B cell (primary cell): ENCODE data around the gene C11orf16. TPM values are rescaled to one million over a fixed set of nuclear protein-coding genes. Genes with fewer than 3 reads are reported as not detected.
A peak's percentile ranks its signal among the peaks of the same experiment; 100 is the strongest.

Experiments used
- ATAC-seq: fragments of 200-7000 bp; cut with Tn5 transposase; one replicate; pipeline ENCODE4 v1.10.0; 2021; ENCODE audit warnings: low read depth, mild to moderate bottlenecking, moderate number of reproducible peaks, moderate library complexity
- CTCF ChIA-PET: fragments of 350-600 bp; sonication (Branson Sonifier 250); formaldehyde crosslinking; loops from one replicate; lab custom pipeline; 2021; ENCODE audit warnings: antibody characterized with exemption, inconsistent platforms; lab: Charles Lee
- POLR2A ChIA-PET: fragments of 350-600 bp; sonication (Branson Sonifier 250); formaldehyde crosslinking; loops from one replicate; lab custom pipeline; 2021; ENCODE audit warnings: antibody characterized with exemption; lab: Charles Lee
- DNase-seq: peaks from one replicate; pipeline ENCODE4 v3.0.0; 2013
- H2AFZ ChIP-seq: 2 replicates; pipeline ENCODE4 v1.6.1; 2012; ENCODE audit warnings: mild to moderate bottlenecking, low read depth, low read length; ENCODE audit not compliant: insufficient read depth, poor library complexity, severe bottlenecking
- H3K27ac ChIP-seq, 2 donors: 1 replicate in 1 of 2; 2 replicates in 1 of 2; pipeline ENCODE4 v1.5.1; 2012 to 2013; ENCODE audit warnings: low read length in 2 of 2, mild to moderate bottlenecking in 2 of 2, moderate library complexity in 1 of 2
- H3K27me3 ChIP-seq, 4 experiments: fragments of 200-600 bp in 1 of 4; sonication (generic) in 1 of 4; replicated peaks in 1 of 4; 1 replicate in 2 of 4; 2 replicates in 2 of 4; pipeline versions ENCODE4 v1.6.1 to v1.7.0; 2013 to 2016; ENCODE audit warnings: low read length in 3 of 4, mild to moderate bottlenecking in 2 of 4, mixed read lengths in 1 of 4, moderate library complexity in 1 of 4; ENCODE audit not compliant: insufficient read depth in 4 of 4, control insufficient read depth in 3 of 4; ENCODE audit errors: control extremely low read depth in 1 of 4
- H3K36me3 ChIP-seq, 2 experiments: replicated peaks in 1 of 2; 1 replicate in 1 of 2; 2 replicates in 1 of 2; pipeline versions ENCODE4 v1.6.1 to v1.7.1; 2013; ENCODE audit warnings: low read length in 1 of 2; ENCODE audit not compliant: insufficient read depth in 2 of 2, control insufficient read depth in 1 of 2; ENCODE audit errors: control extremely low read depth in 1 of 2, extremely low read depth in 1 of 2
- H3K4me1 ChIP-seq, 2 donors: fragments of 200-600 bp in 1 of 2; sonication (generic) in 1 of 2; 1 replicate in 1 of 2; 2 replicates in 1 of 2; pipeline versions ENCODE4 v1.5.1 to v1.6.1; 2013 to 2017; ENCODE audit warnings: low read length in 2 of 2; ENCODE audit not compliant: control insufficient read depth in 2 of 2, insufficient read depth in 2 of 2
- H3K4me2 ChIP-seq: replicated peaks from 2 replicates; pipeline ENCODE3; 2012; ENCODE audit warnings: mild to moderate bottlenecking, low read depth, low read length; ENCODE audit not compliant: poor library complexity, severe bottlenecking
- H3K4me3 ChIP-seq, 5 experiments: fragments of 200-600 bp in 1 of 5; sonication (generic) in 1 of 5; 1 replicate in 3 of 5; 2 replicates in 2 of 5; pipeline versions ENCODE4 v1.5.1 to v1.7.0; 2011 to 2016; ENCODE audit warnings: low read length in 4 of 5, mild to moderate bottlenecking in 4 of 5, low read depth in 2 of 5, control low read depth in 1 of 5, moderate library complexity in 1 of 5; ENCODE audit not compliant: insufficient read depth in 1 of 5; ENCODE audit errors: control extremely low read depth in 1 of 5, extremely low read depth in 1 of 5
- H3K79me2 ChIP-seq: fragments of 200-600 bp; sonication (generic); one replicate; pipeline ENCODE4 v1.6.0; 2016; ENCODE audit warnings: low read length; ENCODE audit not compliant: control insufficient read depth, insufficient read depth
- H3K9ac ChIP-seq: fragments of 200-600 bp; sonication (generic); 2 replicates; pipeline ENCODE4 v1.6.1; 2017; ENCODE audit warnings: mild to moderate bottlenecking, low read length, moderate library complexity
- H3K9me3 ChIP-seq, 3 donors: one replicate each; pipeline versions ENCODE4 v1.6.1 to v1.7.1; 2013; ENCODE audit warnings: low read length in 2 of 3; ENCODE audit not compliant: control insufficient read depth in 2 of 3, insufficient read depth in 1 of 3; ENCODE audit errors: control extremely low read depth in 1 of 3
- H4K20me1 ChIP-seq: 2 replicates; pipeline ENCODE4 v1.6.0; 2012; ENCODE audit warnings: mild to moderate bottlenecking, low read length; ENCODE audit not compliant: insufficient read depth, control insufficient read depth, poor library complexity, severe bottlenecking
- H3K27ac Mint-ChIP-seq: one replicate; pipeline ENCODE4 v1.8.0; 2021; ENCODE audit warnings: mixed read lengths
- H3K27me3 Mint-ChIP-seq: one replicate; pipeline ENCODE4 v1.8.0; 2021; ENCODE audit warnings: mixed read lengths
- H3K4me1 Mint-ChIP-seq: one replicate; pipeline ENCODE4 v1.8.0; 2021; ENCODE audit warnings: mixed read lengths
- H3K4me3 Mint-ChIP-seq: one replicate; pipeline ENCODE4 v1.8.0; 2021; ENCODE audit warnings: mixed read lengths
- H3K9me3 Mint-ChIP-seq: one replicate; pipeline ENCODE4 v1.8.0; 2022; ENCODE audit warnings: mixed read lengths; ENCODE audit not compliant: insufficient read depth
- CTCF ChIP-seq: fragments of 200-600 bp; IDR thresholded peaks from one replicate; pipeline ENCODE4 v1.8.0; 2022; ENCODE audit warnings: antibody characterized with exemption, mild to moderate bottlenecking
- EZH2 ChIP-seq: IDR thresholded peaks from 2 replicates; pipeline ENCODE4 v1.6.1; 2012; ENCODE audit warnings: borderline replicate concordance, low read depth, mild to moderate bottlenecking, moderate library complexity, low read length; ENCODE audit not compliant: insufficient read depth, poor library complexity, severe bottlenecking
- WGBS: methylation state at CpG from one replicate; pipeline ENCODE4 v1.1.5; 2013; ENCODE audit warnings: missing lambda C conversion rate; ENCODE audit not compliant: insufficient coverage; 5-methylcytosine and 5-hydroxymethylcytosine counted together
- intact Hi-C: fragments of 100-400 bp; cut with micrococcal nuclease; formaldehyde crosslinking; loops from one replicate; pipeline ENCODE4 v1.10.0; 2022
- polyA plus RNA-seq: library from polyadenylated mRNA; depleted of rRNA; stranded (reverse); fragments of >200 nt; gene quantifications from 2 replicates; pipeline ENCODE4 v1.2.3, GENCODE V29; 2012
- total RNA-seq, 2 donors: library from RNA; stranded (reverse); fragments of 120-200 nt in 1 of 2; gene quantifications; 1 replicate in 1 of 2; 2 replicates in 1 of 2; pipeline versions ENCODE4 v1.2.3 to v1.2.4, GENCODE V29; 2013 to 2022

C11orf16 gene
- total and polyA plus RNA-seq, 2 donors (not counting 1 experiment from before 2014, with no cell fraction given): not detected

GRCh38 chr11:8963569-8964323 lies 31.0 kb upstream of the C11orf16 start:
- ChIA-PET CTCF (interaction anchor here (0.9 to 2.6 kb wide), 7 partner anchors 15 to 543 kb away, joined by 3 to 9 read pairs (median 4); partner anchors contain the start of genes RPL27A and TRIM66), POLR2A (interaction anchor here (0.5 to 1.7 kb wide), 6 partner anchors 275 to 630 kb away, joined by 3 to 6 read pairs (median 5); partner anchors contain the start of gene ZNF143)
- peak; percentile 26 for DNase-seq
- Histone ChIP-seq H3K4me3 (peak overlapping the region; percentile 50 to 89 (median 85)), H2AFZ (peak overlapping the region; percentile 92), H4K20me1 (peaks cover 12% of the 10 kb centered on the region), H3K4me2 (peak overlapping the region; percentile 97), H3K36me3 (peaks cover 0 to 11% of the 10 kb centered on the region in 2 experiments), H3K79me2 (peaks cover 55% of the 10 kb centered on the region), H3K4me1 (peaks cover 15 to 20% of the 10 kb centered on the region in 2 donors), H3K27ac (peak overlapping the region; percentile 89 to 94), H3K9ac (peak overlapping the region; percentile 91), H3K27me3 (no peaks in the 10 kb centered on the region), H3K9me3 (no peaks in the 10 kb centered on the region)
- H3K27me3 Mint-ChIP-seq: no peaks in the 10 kb centered on the region
- H3K4me1 Mint-ChIP-seq: peaks cover 37% of the 10 kb centered on the region
- ATAC-seq: peak; percentile 72
- WGBS: 2% methylated on average over 39 of the region's 39 CpGs
- H3K4me3 Mint-ChIP-seq: peak overlapping the region; percentile 96
- intact Hi-C loops: loop anchor here (1.0 to 10.0 kb wide), 5 partner anchors 41 to 759 kb away; partner anchors contain the start of genes NRIP3, RPL27A and TRIM66
- TF ChIP-seq EZH2 (no peak), CTCF (no peak)
- H3K9me3 Mint-ChIP-seq: no peaks in the 10 kb centered on the region
- H3K27ac Mint-ChIP-seq: peak overlapping the region; percentile 93
